Stomach smooth muscle (tissue), 2 donors: ENCODE results near the gene C7.

Experiments
- H3K27ac ChIP-seq: one replicate; pipeline ENCODE4 v1.7.0; 2013; ENCODE audit warnings: mild to moderate bottlenecking, low read length, inconsistent platforms
- H3K27me3 ChIP-seq, 2 donors: one replicate each; pipeline ENCODE4 v1.7.0; 2013; ENCODE audit warnings: low read length in 2 of 2; ENCODE audit not compliant: insufficient read depth in 2 of 2, control insufficient read depth in 1 of 2
- H3K36me3 ChIP-seq, 2 donors: one replicate each; pipeline ENCODE4 v1.7.0; 2013; ENCODE audit warnings: low read length in 2 of 2; ENCODE audit not compliant: control insufficient read depth in 2 of 2, insufficient read depth in 2 of 2
- H3K4me1 ChIP-seq: one replicate; pipeline ENCODE4 v1.7.0; 2013; ENCODE audit warnings: low read length; ENCODE audit not compliant: control insufficient read depth, insufficient read depth
- H3K4me3 ChIP-seq, 2 donors: one replicate each; pipeline ENCODE4 v1.7.0; 2013; ENCODE audit warnings: low read length in 2 of 2
- H3K9ac ChIP-seq, 2 donors: one replicate each; pipeline ENCODE4 v1.7.0; 2013; ENCODE audit warnings: low read length in 2 of 2, mild to moderate bottlenecking in 1 of 2
- H3K9me3 ChIP-seq, 2 donors: one replicate each; pipeline ENCODE4 v1.7.0; 2013; ENCODE audit warnings: low read length in 2 of 2; ENCODE audit not compliant: control insufficient read depth in 2 of 2
- donor health status: healthy.
- donor health status: Pancreatic carcinoma.

C7 gene

DNA sequence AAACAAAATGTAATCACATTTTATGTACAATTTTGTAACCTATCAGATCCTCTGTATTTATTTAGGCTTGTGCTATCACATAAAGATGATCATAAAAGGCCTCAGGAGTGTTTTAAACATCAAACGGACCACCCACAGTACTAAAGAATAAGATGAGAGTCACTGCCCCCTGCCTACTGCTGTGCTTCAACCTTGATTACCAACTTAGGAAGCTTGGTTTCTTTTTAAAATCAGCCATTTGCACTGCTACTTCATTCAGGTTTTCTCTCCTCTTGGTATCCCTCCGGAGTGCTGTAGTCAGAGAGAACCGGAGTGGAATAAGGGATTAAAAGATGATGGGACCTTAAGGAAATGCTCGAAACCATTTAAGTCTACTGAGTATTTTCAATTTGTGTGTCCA is 6.9 kb downstream of the C7 start:
- no peak overlapping the region for H3K27ac ChIP-seq
- H3K4me1 ChIP-seq: no peaks in the 10 kb centered on the region
- H3K9ac ChIP-seq: no peak overlapping the region
- no peaks in the 10 kb centered on the region for H3K9me3 ChIP-seq
- H3K36me3 ChIP-seq: no peaks in the 10 kb centered on the region
- H3K4me3 ChIP-seq: no peak overlapping the region
- H3K27me3 ChIP-seq: no peaks in the 10 kb centered on the region

DNA sequence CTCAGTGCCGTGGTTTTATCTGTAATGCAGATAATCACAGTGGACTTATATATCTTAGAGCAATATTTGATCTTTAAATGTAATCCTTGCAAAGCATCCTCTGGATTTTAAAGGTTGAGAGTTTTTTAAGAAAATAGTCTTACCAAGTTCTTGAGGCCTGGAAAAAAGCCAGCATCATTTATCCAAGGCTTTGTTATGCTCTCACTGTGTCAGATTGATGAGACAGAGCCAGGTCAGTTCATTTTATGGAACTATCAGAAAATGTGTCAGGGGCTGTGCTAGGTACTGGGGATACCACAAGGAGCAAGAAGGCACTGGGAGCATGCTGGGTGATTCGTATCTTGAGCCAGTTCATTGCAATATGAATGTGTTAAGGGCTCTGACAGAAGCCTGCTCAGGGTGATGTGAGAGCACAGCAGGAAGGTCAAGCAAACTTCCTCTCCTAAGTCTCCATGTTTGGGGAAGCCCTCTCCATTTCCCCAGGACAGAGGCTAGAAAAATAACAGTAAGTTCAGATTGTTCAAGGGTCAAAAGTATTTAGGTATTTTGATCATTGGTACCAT is 19.7 kb downstream of the C7 start:
- Histone ChIP-seq H3K27me3 (no peaks in the 10 kb centered on the region), H3K4me3 (no peak overlapping the region), H3K9ac (no peak overlapping the region), H3K9me3 (peaks cover 5 to 12% of the 10 kb centered on the region in 2 donors), H3K4me1 (no peaks in the 10 kb centered on the region), H3K36me3 (no peaks in the 10 kb centered on the region), H3K27ac (no peak overlapping the region)

DNA sequence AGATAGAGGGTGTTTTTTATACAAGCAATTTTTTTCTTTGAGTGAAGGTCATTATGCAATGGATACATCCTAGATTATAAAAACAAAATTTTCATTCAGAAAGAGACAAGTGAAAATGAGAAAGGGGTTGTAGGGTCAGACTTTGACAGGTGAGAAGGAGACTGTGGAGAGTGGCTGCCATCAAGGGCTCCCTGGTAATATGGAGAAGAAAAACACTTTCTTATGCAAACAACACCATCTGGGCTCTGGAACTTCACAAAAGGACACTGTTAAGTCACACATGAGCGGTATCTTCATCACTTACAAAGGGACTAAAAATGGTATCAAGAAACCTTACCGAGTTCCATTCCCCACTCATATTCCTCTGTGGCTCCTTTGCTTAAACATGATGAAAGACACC is 23.5 kb downstream of the C7 start:
- Histone ChIP-seq H3K36me3 (no peaks in the 10 kb centered on the region), H3K4me3 (no peak overlapping the region), H3K27me3 (no peaks in the 10 kb centered on the region), H3K27ac (no peak overlapping the region), H3K4me1 (no peaks in the 10 kb centered on the region), H3K9me3 (no peaks in the 10 kb centered on the region), H3K9ac (no peak overlapping the region)

DNA sequence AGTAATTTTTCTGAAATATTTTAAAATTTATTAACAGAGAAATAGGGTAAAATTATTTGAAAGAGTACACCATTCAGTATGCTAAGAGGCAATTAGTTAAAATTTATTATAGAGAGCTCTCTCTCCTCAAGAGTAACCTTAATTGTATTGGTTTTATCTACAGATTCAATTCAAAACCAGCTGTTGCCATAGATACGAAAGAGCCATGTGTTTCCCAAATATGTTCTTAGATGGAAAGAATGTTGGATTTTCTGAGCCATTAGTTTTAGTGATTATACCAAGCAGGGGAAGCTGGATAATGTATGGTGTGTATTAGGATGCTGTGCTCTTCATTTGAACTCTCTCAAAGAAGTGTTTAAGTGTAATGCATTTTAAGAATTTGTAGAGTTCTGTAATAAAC is 27.8 kb downstream of the C7 start:
- H3K27ac ChIP-seq: no peak overlapping the region
- H3K9ac ChIP-seq: no peak overlapping the region
- no peaks in the 10 kb centered on the region for H3K9me3 ChIP-seq
- no peak overlapping the region for H3K4me3 ChIP-seq
- H3K27me3 ChIP-seq: no peaks in the 10 kb centered on the region
- H3K36me3 ChIP-seq: no peaks in the 10 kb centered on the region
- no peaks in the 10 kb centered on the region for H3K4me1 ChIP-seq

DNA sequence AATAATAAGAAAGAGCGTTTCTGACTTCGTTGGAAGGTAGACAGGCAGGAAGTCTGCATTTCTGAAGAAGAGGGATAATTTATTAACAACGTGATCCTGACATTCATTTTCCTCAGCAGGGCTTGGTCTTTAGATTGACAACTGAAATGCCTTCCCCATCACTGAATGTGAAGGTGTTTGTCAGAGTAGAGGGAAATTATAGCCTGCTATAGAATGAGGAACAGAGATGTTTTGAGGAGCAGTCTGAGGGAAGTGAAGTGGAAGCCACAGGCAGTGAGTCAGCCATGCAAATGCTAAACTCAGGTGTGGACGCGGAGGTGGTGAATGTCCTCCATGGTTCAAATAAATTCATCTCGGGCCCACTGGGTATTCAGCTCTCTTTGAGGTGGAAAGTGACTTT is 30.5 kb downstream of the C7 start:
- Histone ChIP-seq H3K9ac (no peak overlapping the region), H3K4me3 (no peak overlapping the region), H3K4me1 (no peaks in the 10 kb centered on the region), H3K9me3 (no peaks in the 10 kb centered on the region), H3K27me3 (no peaks in the 10 kb centered on the region), H3K36me3 (no peaks in the 10 kb centered on the region), H3K27ac (no peak overlapping the region)

DNA sequence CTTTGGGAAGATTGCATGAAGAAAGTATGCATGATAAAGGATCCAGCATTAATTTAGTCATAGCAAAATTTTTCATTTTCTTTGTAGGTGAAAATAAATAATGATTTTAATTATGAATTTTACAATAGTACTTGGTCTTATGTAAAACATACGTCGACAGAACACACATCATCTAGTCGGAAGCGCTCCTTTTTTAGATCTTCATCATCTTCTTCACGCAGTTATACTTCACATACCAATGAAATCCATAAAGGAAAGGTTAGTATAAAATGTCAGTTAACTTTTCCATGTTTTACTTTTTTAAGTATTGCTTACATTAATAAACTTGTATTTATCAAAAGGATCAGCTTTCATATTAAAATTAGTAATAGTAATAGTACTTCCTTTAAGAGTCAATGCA is 35.8 kb downstream of the C7 start:
- Histone ChIP-seq H3K27ac (no peak overlapping the region), H3K36me3 (peaks cover 0 to 2% of the 10 kb centered on the region in 2 donors), H3K27me3 (no peaks in the 10 kb centered on the region), H3K4me1 (no peaks in the 10 kb centered on the region), H3K4me3 (no peak overlapping the region), H3K9ac (no peak overlapping the region), H3K9me3 (no peaks in the 10 kb centered on the region)

DNA sequence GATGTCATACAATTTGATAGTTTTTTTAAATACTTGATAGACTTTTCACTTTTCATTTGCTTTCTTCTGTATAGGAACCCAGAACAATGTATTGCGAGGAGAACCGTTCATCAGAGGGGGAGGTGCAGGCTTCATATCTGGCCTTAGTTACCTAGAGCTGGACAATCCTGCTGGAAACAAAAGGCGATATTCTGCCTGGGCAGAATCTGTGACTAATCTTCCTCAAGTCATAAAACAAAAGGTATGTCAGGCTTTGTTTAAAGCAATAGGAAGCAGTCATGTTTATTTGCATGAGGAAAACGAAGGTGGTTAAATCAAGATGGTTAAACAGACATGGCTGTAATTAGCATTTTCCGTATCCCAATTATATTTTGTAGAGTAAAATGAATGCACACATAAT is 46.0 kb downstream of the C7 start:
- Histone ChIP-seq H3K36me3 (peaks cover 0 to 3% of the 10 kb centered on the region in 2 donors), H3K4me1 (no peaks in the 10 kb centered on the region), H3K9ac (no peak overlapping the region), H3K27me3 (no peaks in the 10 kb centered on the region), H3K4me3 (no peak overlapping the region), H3K27ac (no peak overlapping the region), H3K9me3 (peaks cover 0 to 3% of the 10 kb centered on the region in 2 donors)

DNA sequence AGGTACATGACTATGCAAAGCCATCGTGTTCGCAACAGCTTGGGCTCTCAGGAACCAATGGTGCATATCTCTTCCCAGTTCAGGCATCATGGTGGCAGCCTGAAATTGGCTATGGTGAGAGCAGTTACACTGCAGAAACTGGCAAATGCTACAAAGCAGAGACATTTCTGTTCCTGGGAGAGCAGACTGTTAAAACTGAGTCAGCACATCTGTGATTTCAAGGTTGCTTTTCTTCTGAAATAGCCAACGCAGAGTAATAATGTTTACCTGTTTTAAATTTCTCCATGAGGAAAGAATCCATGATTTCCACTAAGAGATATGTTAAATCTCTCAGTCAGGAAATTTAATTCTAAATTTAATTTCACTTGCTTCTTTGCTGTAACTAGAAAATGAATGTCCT is 47.8 kb downstream of the C7 start:
- Histone ChIP-seq H3K4me3 (no peak overlapping the region), H3K36me3 (peaks cover 0 to 3% of the 10 kb centered on the region in 2 donors), H3K4me1 (no peaks in the 10 kb centered on the region), H3K9ac (no peak overlapping the region), H3K27ac (no peak overlapping the region), H3K9me3 (peaks cover 0 to 3% of the 10 kb centered on the region in 2 donors), H3K27me3 (no peaks in the 10 kb centered on the region)

DNA sequence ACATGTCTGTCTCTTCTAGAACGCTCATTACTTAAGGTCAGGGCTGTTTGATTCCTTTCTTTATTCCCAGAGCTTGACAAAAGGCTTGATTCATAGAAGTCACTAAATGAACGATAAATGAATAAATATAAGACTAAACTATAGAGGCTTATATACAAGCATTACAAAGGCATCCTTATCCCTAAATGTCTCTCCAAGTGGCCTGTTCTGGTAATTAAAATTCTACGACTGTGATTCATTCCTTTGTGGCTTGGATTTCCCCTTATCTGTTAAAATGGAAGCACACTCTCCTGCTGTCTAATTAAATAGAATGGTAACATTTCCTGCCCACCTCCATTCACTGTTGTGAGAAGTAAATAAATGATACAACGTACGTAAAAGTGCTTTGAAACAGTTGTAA is 49.5 kb downstream of the C7 start:
- H3K9me3 ChIP-seq: peaks cover 0 to 3% of the 10 kb centered on the region in 2 donors
- peaks cover 2 to 3% of the 10 kb centered on the region in 2 donors for H3K36me3 ChIP-seq
- H3K4me1 ChIP-seq: no peaks in the 10 kb centered on the region
- H3K27ac ChIP-seq: no peak overlapping the region
- H3K4me3 ChIP-seq: no peak overlapping the region
- no peak overlapping the region for H3K9ac ChIP-seq
- H3K27me3 ChIP-seq: no peaks in the 10 kb centered on the region

DNA sequence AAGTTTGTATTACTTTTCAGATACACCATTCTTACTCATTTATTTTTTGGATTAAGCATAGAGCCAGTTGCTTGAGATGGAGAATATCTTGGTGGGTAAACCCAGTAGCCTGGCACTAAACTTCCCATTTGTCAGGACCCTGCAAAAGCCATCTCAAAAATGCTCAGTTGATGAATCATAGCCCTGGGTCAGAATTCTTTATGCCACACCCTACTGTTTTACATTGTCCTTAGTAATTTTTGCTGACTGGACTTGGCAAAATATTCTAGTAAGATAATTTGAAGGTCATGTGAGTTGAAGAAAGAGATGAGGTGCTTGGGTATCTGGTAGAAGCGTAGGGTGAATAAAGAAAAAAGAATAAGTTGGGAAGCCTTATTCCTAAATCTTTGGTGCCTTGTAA is 50.7 kb downstream of the C7 start:
- Histone ChIP-seq H3K27ac (no peak overlapping the region), H3K36me3 (peaks cover 2 to 3% of the 10 kb centered on the region in 2 donors), H3K4me3 (no peak overlapping the region), H3K27me3 (no peaks in the 10 kb centered on the region), H3K4me1 (no peaks in the 10 kb centered on the region), H3K9ac (no peak overlapping the region), H3K9me3 (peaks cover 0 to 3% of the 10 kb centered on the region in 2 donors)

DNA sequence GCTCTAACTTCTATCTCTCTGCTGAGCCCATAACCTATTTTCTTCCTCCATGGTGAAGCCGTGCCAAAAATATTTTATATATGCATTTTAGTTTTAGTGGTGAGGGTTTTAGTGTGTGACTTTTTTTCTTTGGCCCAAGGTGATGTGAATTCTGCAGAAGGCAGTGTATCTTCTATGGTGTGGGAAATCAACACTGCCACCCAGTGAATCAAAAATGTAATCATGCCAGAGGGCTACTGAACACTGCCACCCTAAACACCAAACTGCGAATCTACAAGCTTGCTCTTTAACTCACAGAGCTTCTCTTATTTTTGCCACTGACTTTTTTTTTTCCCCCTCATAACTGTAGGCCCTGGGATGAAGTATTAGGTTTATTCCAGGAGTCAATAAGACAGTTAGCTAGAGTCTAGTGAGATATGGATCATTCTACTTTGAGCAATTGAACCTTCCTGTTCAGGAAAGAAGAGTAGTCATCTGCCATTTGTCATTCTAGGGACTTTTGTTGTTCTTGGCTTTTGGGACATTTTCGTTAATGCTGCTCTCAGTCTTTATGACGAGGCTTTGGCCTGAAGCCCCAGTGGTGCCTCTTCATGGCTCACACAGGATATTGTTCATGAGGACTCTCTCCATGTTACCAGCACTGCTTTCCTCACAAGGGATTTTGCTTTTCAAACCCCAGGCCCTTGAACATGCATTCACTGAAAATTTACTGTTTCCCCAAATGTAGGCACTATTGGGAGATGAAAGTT is 53.1 kb downstream of the C7 start:
- Histone ChIP-seq H3K4me1 (no peaks in the 10 kb centered on the region), H3K4me3 (no peak overlapping the region), H3K27ac (no peak overlapping the region), H3K9me3 (peaks cover 0 to 3% of the 10 kb centered on the region in 2 donors), H3K27me3 (no peaks in the 10 kb centered on the region), H3K9ac (no peak overlapping the region), H3K36me3 (peaks cover 0 to 2% of the 10 kb centered on the region in 2 donors)
